Neuronal stem cell (in vitro differentiated cells): ENCODE results near the gene TNS3.
"Not testable (repeated sequence)": the region's sequence is repeated elsewhere in the genome, so short reads cannot be mapped to it uniquely, and the experiment has no call there.

Experiments used
- DNase-seq: peaks from one replicate; pipeline ENCODE4 v3.0.0-alpha.2; 2013; ENCODE audit warnings: low spot score
- H2AFZ ChIP-seq: one replicate; pipeline ENCODE4 v1.6.1; 2013; ENCODE audit warnings: mild to moderate bottlenecking, low read length, inconsistent platforms
- H2AK5ac ChIP-seq: 2 replicates; pipeline ENCODE4 v1.6.1; 2013; ENCODE audit warnings: low read depth, mild to moderate bottlenecking, inconsistent platforms, low read length, moderate library complexity, mixed read lengths
- H2BK120ac ChIP-seq: 2 replicates; pipeline ENCODE4 v1.6.1; 2013; ENCODE audit warnings: low read depth, mild to moderate bottlenecking, inconsistent platforms, low read length, moderate library complexity, mixed read lengths
- H2BK12ac ChIP-seq: one replicate; pipeline ENCODE4 v1.6.1; 2013; ENCODE audit warnings: low read length, inconsistent platforms
- H2BK15ac ChIP-seq: 2 replicates; pipeline ENCODE4 v1.6.1; 2013; ENCODE audit warnings: mild to moderate bottlenecking, low read length, inconsistent platforms, mixed read lengths
- H2BK5ac ChIP-seq: one replicate; pipeline ENCODE4 v1.6.1; 2013; ENCODE audit warnings: inconsistent platforms, mild to moderate bottlenecking, low read length, moderate library complexity
- H3K14ac ChIP-seq: one replicate; pipeline ENCODE4 v1.6.1; 2013; ENCODE audit warnings: low read length, inconsistent platforms
- H3K18ac ChIP-seq: 2 replicates; pipeline ENCODE4 v1.6.1; 2013; ENCODE audit warnings: low read length, inconsistent platforms
- H3K23ac ChIP-seq: 2 replicates; pipeline ENCODE4 v1.6.1; 2013; ENCODE audit warnings: low read depth, mild to moderate bottlenecking, mixed read lengths, low read length, inconsistent platforms; ENCODE audit not compliant: poor library complexity
- H3K27ac ChIP-seq: replicated peaks from 3 replicates; pipeline ENCODE4 v1.5.1; 2013; ENCODE audit warnings: low read length, inconsistent platforms
- H3K27me3 ChIP-seq, 3 experiments: 2 replicates each; pipeline ENCODE4 v1.6.1; 2013; ENCODE audit warnings: low read length in 3 of 3, mild to moderate bottlenecking in 2 of 3, inconsistent platforms in 1 of 3, low read depth in 1 of 3, mixed read lengths in 1 of 3, moderate library complexity in 1 of 3; ENCODE audit not compliant: control insufficient read depth in 3 of 3, insufficient read depth in 3 of 3
- H3K36me3 ChIP-seq, 2 donors: replicated peaks in 1 of 2; 2 replicates each; pipeline ENCODE4 v1.6.1; 2013; ENCODE audit warnings: low read length in 2 of 2; ENCODE audit not compliant: control insufficient read depth in 2 of 2, insufficient read depth in 2 of 2
- H3K4ac ChIP-seq: 2 replicates; pipeline ENCODE4 v1.6.1; 2013; ENCODE audit warnings: inconsistent platforms, mild to moderate bottlenecking, low read length, moderate library complexity
- H3K4me1 ChIP-seq, 2 donors: 1 replicate in 1 of 2; 2 replicates in 1 of 2; pipeline ENCODE4 v1.6.1; 2013; ENCODE audit warnings: low read length in 2 of 2, low read depth in 1 of 2; ENCODE audit not compliant: control insufficient read depth in 2 of 2, insufficient read depth in 1 of 2
- H3K4me2 ChIP-seq: one replicate; pipeline ENCODE4 v1.6.1; 2013; ENCODE audit warnings: mild to moderate bottlenecking, low read length, inconsistent platforms; ENCODE audit not compliant: insufficient read depth, poor library complexity, severe bottlenecking
- H3K4me3 ChIP-seq, 2 donors: 2 replicates each; pipeline ENCODE4 v1.5.1; 2013; ENCODE audit warnings: low read length in 2 of 2, mild to moderate bottlenecking in 2 of 2, inconsistent platforms in 1 of 2, moderate library complexity in 1 of 2
- H3K79me1 ChIP-seq: one replicate; pipeline ENCODE4 v1.6.1; 2013; ENCODE audit warnings: low read depth, mild to moderate bottlenecking, inconsistent platforms, low read length, moderate library complexity
- H3K9ac ChIP-seq: one replicate; pipeline ENCODE4 v1.6.1; 2013; ENCODE audit warnings: mild to moderate bottlenecking, low read depth, low read length, inconsistent platforms; ENCODE audit not compliant: poor library complexity
- H3K9me3 ChIP-seq, 2 donors: replicated peaks in 1 of 2; 2 replicates each; pipeline versions ENCODE3 to v1.6.1; 2013; ENCODE audit warnings: low read length in 2 of 2, mild to moderate bottlenecking in 2 of 2, inconsistent platforms in 1 of 2, low read depth in 1 of 2, mixed read lengths in 1 of 2, moderate library complexity in 1 of 2; ENCODE audit not compliant: control insufficient read depth in 2 of 2, insufficient read depth in 1 of 2
- H4K8ac ChIP-seq: one replicate; pipeline ENCODE4 v1.6.1; 2013; ENCODE audit warnings: low read depth, mild to moderate bottlenecking, inconsistent platforms, low read length, moderate library complexity
- H4K91ac ChIP-seq: one replicate; pipeline ENCODE4 v1.6.1; 2013; ENCODE audit warnings: low read length, low read depth, mild to moderate bottlenecking, inconsistent platforms; ENCODE audit not compliant: poor library complexity
- WGBS, 2 donors: extraction: QIAGEN DNeasy Blood & Tissue Kit; methylation state at CpG; one replicate each; pipeline ENCODE4 v1.1.7; 2013; ENCODE audit warnings: missing lambda C conversion rate in 2 of 2, mixed read lengths in 1 of 2; ENCODE audit not compliant: insufficient read length in 2 of 2, insufficient replicate concordance in 1 of 2; ENCODE audit errors: extremely low coverage in 2 of 2; 5-methylcytosine and 5-hydroxymethylcytosine counted together

Gene TNS3

GRCh38 chr7:47441796-47442604 lies 139.9 kb downstream of the TNS3 start:
- no peak overlapping the region for H4K91ac ChIP-seq
- peaks cover 10% of the 10 kb centered on the region for H3K79me1 ChIP-seq
- H3K18ac ChIP-seq, result no peak overlapping the region
- DNase-seq, result no peak
- peaks cover 0 to 14% of the 10 kb centered on the region in 2 donors for H3K36me3 ChIP-seq
- peak overlapping the region; percentile 96 for H4K8ac ChIP-seq
- no CpG with 5 or more reads among the region's 11 CpGs for WGBS, 2 donors
- peak overlapping the region; percentile 41 for H2AK5ac ChIP-seq
- H2BK12ac ChIP-seq, result no peak overlapping the region
- H2BK5ac ChIP-seq, result peak overlapping the region; percentile 78
- H3K14ac ChIP-seq, result no peak overlapping the region
- H3K27me3 ChIP-seq, result no peaks in the 10 kb centered on the region
- no peak overlapping the region for H2BK120ac ChIP-seq
- H3K4me3 ChIP-seq, result no peak overlapping the region
- no peak overlapping the region for H2AFZ ChIP-seq
- peak overlapping the region; percentile 30 for H3K9ac ChIP-seq
- H2BK15ac ChIP-seq, result no peak overlapping the region
- no peak overlapping the region for H3K4me2 ChIP-seq
- H3K23ac ChIP-seq, result no peak overlapping the region
- peaks cover 4 to 14% of the 10 kb centered on the region in 2 donors for H3K4me1 ChIP-seq
- no peaks in the 10 kb centered on the region for H3K9me3 ChIP-seq
- no peak overlapping the region for H3K4ac ChIP-seq
- H3K27ac ChIP-seq, result peak overlapping the region; percentile 9

GRCh38 chr7:47441048-47441447 lies 140.9 kb downstream of the TNS3 start:
- not testable (repeated sequence) for H3K4me3 ChIP-seq, H3K27me3 ChIP-seq, H2BK5ac ChIP-seq, H2AK5ac ChIP-seq, H2BK15ac ChIP-seq, H2AFZ ChIP-seq, H3K27ac ChIP-seq, H3K9ac ChIP-seq, H4K91ac ChIP-seq, DNase-seq, H3K9me3 ChIP-seq, H3K4ac ChIP-seq, H2BK120ac ChIP-seq, H3K23ac ChIP-seq, H2BK12ac ChIP-seq, H3K18ac ChIP-seq, H3K79me1 ChIP-seq, H3K4me1 ChIP-seq, H3K14ac ChIP-seq, H3K4me2 ChIP-seq, H4K8ac ChIP-seq
- WGBS, 2 donors, result 100% methylated on average over 1 of the region's 8 CpGs; no CpG with 5 or more reads in 1 of the 2 donors
- peaks cover 0 to 14% of the 10 kb centered on the region in 2 donors for H3K36me3 ChIP-seq

- WGBS, 2 donors, result no CpG with 5 or more reads among the region's 1 CpG
- Histone ChIP-seq H3K4me3 (no peak overlapping the region), H2BK5ac (no peak overlapping the region), H2BK120ac (no peak overlapping the region), H3K14ac (no peak overlapping the region), H4K8ac (no peak overlapping the region), H2AK5ac (peak overlapping the region; percentile 61), H2AFZ (no peak overlapping the region), H2BK12ac (no peak overlapping the region), H3K23ac (peak overlapping the region; percentile 82), H3K9ac (peak overlapping the region; percentile 37), H3K4ac (no peak overlapping the region), H3K36me3 (peaks cover 0 to 14% of the 10 kb centered on the region in 2 donors), H3K4me2 (no peak overlapping the region), H3K79me1 (peaks cover 8% of the 10 kb centered on the region), H3K27me3 (no peaks in the 10 kb centered on the region), H4K91ac (no peak overlapping the region), H2BK15ac (no peak overlapping the region), H3K27ac (no peak overlapping the region), H3K9me3 (no peaks in the 10 kb centered on the region), H3K18ac (peak overlapping the region; percentile 60), H3K4me1 (peaks cover 0 to 8% of the 10 kb centered on the region in 2 donors)
- DNase-seq, result no peak
Observed at GRCh38 chr7:47440320-47440719, 141.6 kb downstream of the TNS3 start.

DNA sequence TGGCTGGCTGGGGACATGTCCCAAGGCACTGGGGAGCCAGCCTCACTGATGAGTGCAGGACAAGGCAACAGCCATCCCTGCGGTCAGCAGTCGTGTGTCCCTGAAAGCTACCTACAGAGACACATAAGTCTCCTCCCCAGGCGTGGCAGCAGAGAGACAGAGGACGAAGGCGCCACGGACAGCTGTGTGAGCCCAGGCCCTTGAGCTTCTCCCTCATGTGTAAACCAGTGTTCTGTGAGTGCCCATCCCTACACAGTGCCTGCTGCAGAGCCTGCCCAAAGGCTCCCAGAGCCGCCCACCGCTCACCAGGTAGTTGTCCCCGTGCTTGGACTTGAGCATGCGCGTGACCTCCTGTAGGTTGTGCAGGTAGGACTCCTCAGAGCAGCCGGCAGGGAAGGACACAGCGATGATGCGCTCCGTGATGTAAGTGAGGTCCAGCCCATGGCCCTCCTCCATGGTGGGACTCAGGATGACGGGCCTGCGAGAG lies 142.7 kb downstream of the TNS3 start:
- H3K36me3 ChIP-seq, result peaks cover 0 to 17% of the 10 kb centered on the region in 2 donors
- no peak overlapping the region for H3K4me3 ChIP-seq
- no peak overlapping the region for H2BK15ac ChIP-seq
- no peak overlapping the region for H2AFZ ChIP-seq
- H2BK5ac ChIP-seq, result no peak overlapping the region
- H3K18ac ChIP-seq, result peak overlapping the region; percentile 42
- H3K79me1 ChIP-seq, result peaks cover 8% of the 10 kb centered on the region
- no peak overlapping the region for H4K91ac ChIP-seq
- no peak for DNase-seq
- H2AK5ac ChIP-seq, result peak overlapping the region; percentile 13
- no peak overlapping the region for H3K14ac ChIP-seq
- H2BK120ac ChIP-seq, result no peak overlapping the region
- no peak overlapping the region for H3K27ac ChIP-seq
- no CpG with 5 or more reads among the region's 17 CpGs for WGBS, 2 donors
- H3K4me2 ChIP-seq, result no peak overlapping the region
- no peak overlapping the region for H3K4ac ChIP-seq
- H3K9ac ChIP-seq, result no peak overlapping the region
- no peak overlapping the region for H3K23ac ChIP-seq
- no peaks in the 10 kb centered on the region for H3K27me3 ChIP-seq
- no peaks in the 10 kb centered on the region for H3K9me3 ChIP-seq
- peaks cover 0 to 8% of the 10 kb centered on the region in 2 donors for H3K4me1 ChIP-seq
- no peak overlapping the region for H2BK12ac ChIP-seq
- H4K8ac ChIP-seq, result no peak overlapping the region
